ENCODE results near the gene PKN3.

The PKN3 gene

DNA sequence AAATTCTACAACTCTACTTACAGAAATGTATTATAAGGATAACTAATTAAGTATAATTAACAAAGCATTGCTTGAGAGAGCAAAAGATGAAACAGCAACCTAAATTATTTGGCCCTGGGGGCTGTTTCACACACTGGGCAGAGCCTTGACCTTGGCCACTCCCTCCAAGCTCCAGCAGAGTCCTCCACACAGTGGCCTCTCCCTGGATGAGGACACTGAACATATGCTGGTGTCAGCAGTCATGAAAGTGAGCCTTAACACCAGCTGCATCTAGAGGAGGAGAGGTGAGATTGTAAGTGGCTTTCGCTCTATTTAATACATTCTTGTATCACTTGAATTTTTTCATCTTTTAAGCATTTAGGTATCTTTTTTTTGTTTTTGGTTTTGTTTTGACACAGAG lies 44.9 kb downstream of the PKN3 start:
- no peak for DNase-seq

DNA sequence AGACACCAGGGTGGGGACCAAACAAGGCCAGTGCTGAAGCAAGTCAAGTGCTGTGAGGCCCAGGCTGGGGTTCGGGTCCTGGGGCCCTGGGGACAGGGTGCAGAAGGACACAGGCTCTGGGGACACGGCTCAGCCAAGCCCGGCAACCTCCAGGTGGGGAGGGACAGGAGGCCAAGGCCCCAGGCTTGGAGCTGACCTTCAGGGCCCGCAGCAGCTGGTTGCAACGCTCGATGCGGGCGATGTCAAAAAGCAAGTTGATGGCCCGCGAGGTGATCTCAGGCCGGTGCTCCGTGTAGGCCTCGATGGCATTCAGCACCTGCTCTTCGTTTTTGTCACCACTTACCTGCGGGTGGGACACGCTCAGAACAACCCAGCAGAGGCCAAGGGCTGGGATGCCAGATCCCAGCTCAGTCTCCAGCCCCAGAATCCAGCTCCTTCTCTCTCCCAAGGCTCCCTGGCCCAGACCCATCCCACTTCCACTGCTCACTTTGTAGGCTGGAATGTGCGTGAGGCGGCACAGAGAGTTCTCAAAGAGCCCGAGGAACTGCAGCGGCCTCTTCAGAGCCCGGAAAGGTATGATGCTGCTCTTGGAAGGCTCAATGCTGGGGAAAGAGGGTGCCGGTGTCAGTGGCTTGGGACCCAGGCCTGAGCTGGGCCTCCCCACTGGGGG lies 48.8 kb downstream of the PKN3 start:
- no peak for DNase-seq

DNA sequence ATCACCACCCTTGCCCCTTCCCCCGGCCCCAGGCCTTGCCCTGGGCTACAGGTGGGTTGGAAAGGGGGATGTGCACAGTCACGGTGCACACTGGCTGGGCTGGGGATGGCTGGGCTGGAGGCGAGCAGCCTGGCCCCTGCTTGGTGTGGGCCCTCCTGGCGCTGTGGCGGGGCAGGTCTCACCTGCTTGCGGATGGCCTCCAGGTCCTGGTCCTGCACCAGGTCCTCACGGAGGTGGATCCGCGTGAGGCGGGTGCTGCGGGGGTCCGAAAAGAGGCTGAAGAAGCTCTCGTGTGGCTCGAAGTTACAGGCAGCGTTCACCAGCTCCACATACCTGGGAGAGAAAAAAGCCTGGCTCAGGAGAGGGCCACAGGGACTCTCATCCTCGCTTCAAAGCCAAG lies 51.3 kb downstream of the PKN3 start:
- no peak for DNase-seq

DNA sequence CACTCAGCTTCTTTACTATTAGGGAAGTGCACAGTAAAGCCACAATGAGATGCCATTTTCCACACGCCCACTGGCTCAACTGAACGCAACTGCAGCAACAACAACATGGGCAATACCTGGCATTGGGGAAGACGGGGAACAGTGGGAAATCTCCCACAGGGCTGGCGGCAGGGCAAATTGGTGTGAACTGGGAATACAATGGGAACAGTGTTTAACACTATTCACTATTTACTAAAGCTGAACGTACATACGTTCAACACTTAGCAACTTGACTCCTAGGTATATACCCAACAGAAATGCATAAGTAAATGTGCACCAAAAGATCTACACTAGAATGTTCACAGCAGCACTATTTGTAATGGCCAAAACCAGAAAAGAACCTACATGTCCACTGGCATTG lies 55.3 kb downstream of the PKN3 start:
- no peak for DNase-seq

DNA sequence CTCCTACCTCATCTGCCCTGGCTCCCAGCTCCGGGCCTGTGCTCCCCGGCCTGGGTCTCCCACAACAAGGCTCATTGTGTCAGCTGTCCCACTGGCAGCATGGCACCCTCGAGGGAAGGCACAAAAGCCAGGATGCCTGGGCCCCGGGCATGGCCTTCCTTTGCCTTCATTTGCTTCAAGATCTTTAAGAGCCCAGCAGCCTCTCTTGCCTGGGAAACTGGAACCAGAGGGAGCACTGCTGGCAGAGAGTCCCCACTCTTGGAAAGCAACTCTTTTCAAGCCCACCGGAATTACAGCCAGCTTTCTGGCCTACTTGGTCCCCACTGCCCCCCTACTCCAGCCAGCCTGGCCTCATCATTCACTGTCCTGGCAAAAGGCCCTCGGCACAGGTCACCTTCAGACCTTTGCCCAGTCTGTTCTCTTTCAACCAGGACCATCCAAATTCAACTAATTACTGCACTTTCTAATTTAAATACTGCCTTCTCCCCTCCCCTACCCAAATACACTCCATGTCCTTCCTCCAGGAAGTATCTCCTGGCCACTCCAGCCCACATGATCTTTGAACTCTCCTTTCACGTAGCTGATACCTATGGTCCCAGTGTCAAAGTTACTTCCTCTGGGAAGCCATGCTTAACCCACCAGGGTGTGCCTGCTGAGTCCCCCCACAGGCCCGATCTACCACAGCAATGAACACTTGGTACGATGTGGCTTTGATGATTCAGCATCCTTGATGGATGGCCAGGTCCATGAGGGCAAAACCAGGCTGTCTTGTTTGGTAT lies 60.6 kb downstream of the PKN3 start:
- no peak for DNase-seq

DNA sequence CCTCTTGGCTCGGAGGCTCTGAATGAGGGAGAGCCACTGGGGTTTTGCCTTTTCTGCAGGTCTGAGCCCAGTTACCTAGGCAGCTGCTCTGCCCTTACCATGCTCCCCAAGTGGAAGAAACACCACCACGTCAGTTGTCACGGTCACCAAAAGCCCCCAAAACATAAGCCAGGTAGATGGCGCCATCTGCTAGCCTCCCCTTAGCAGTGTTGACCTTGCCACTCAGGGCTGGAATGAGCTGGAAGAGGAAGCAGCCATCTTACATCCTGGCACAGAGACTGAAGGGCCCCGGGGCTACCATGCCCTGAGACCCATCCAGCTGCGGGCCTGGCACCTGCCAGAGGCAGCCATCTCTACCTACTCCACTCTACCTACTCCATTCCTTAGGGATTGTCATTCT lies 62.1 kb downstream of the PKN3 start:
- DNase-seq: no peak

DNA sequence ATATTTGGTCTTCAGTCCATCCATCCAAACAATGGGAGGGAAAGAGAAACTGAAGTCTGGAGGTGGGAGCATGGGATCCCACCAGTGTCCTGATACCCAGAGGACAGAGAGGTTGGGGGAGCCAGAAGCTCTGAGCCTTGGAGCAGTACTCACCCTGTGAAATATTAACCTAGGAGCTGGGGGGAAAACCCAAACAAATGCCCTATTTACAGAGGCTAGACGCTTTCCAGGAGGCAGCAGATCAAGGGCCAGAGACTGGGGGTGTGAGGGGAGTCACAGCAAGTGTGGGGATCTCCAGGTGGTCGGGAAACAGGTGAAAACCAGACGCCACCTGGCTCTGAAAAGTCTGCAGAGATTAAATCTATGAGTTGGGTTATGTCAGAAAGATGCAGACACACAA lies 63.2 kb downstream of the PKN3 start:
- DNase-seq: no peak

DNA sequence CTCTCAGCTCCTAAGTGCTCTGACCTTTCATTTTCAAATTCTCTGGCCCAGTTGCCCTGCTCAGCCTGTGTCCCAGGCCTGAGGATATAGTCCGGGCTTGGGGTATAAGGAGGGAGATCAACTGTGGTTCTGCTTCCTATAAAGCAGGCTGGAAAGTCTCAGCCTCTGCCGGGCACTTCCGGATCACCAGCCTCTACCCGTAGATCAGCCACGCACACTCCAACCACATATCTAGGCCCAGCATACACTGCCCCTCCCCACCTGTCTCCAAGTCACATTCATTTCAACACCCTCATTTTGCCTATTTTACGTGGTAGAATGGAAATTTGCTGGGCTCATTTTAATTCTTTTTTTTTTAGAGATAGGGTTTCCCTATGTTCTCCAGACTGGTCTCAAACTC lies 66.3 kb downstream of the PKN3 start:
- DNase-seq: no peak

Measured in fibroblast of skin of scalp (primary cell).